ENCODE results near the gene SNHG17. TPM values are rescaled to one million over a fixed set of nuclear protein-coding genes. Genes with fewer than 3 reads are reported as not detected.
A peak's percentile ranks its signal among the peaks of the same experiment; 100 is the strongest.
"Not testable (repeated sequence)": the region's sequence is repeated elsewhere in the genome, so short reads cannot be mapped to it uniquely, and the experiment has no call there.

Gene SNHG17
- total RNA-seq, 4 donors from 2014 or later = 16.4 to 60.9 (median 34.3) TPM

- DNase-seq (ENCODE audit: low spot score in 2 of 2) = no peak
- no peak overlapping the region for H3K4me3 ChIP-seq
- peaks cover 0 to 15% (median 0%) of the 10 kb centered on the region in 3 donors for H3K36me3 ChIP-seq
- no peak overlapping the region for H3K27ac ChIP-seq
- 76 to 78% methylated on average over 6 of the region's 6 CpGs for WGBS, 2 donors
- H3K9me3 ChIP-seq = no peaks in the 10 kb centered on the region
- no peaks in the 10 kb centered on the region for H3K27me3 ChIP-seq
- TF ChIP-seq EP300 (IDR thresholded peaks at IDR 0.05) (no peak), POLR2A (IDR thresholded peaks at IDR 0.05) (no peak), CTCF (IDR thresholded peaks at IDR 0.05) (no peak)
- peaks cover 0 to 14% (median 4%) of the 10 kb centered on the region in 4 donors for H3K4me1 ChIP-seq
Measured at GRCh38 chr20:38437796-38438195, 2.7 kb upstream of the SNHG17 start.

- WGBS, 2 donors = 67 to 71% methylated on average over 6 of the region's 6 CpGs
- no peak for DNase-seq (ENCODE audit: low spot score in 2 of 2)
- peaks cover 0 to 11% (median 0%) of the 10 kb centered on the region in 4 donors for H3K9me3 ChIP-seq
- peak overlapping the region in 1 of 4 donors; percentile 58 for H3K4me3 ChIP-seq
- TF ChIP-seq POLR2A (IDR thresholded peaks at IDR 0.05) = no peak
- no peak for TF ChIP-seq EP300 (IDR thresholded peaks at IDR 0.05)
- no peak for TF ChIP-seq CTCF (IDR thresholded peaks at IDR 0.05)
- H3K27me3 ChIP-seq = no peaks in the 10 kb centered on the region
- H3K4me1 ChIP-seq = peaks cover 0 to 18% (median 4%) of the 10 kb centered on the region in 4 donors
- peaks cover 0 to 37% (median 0%) of the 10 kb centered on the region in 3 donors for H3K36me3 ChIP-seq
- H3K27ac ChIP-seq = peak overlapping the region in 1 of 4 donors; percentile 71
Measured at GRCh38 chr20:38435555-38435939, 419 bp upstream of the SNHG17 start.

- TF ChIP-seq CTCF (IDR thresholded peaks at IDR 0.05) (no peak), POLR2A (IDR thresholded peaks at IDR 0.05) (no peak), EP300 (IDR thresholded peaks at IDR 0.05) (no peak)
- Histone ChIP-seq H3K9me3 (peaks cover 0 to 11% (median 0%) of the 10 kb centered on the region in 4 donors), H3K36me3 (peaks cover 0 to 49% (median 3%) of the 10 kb centered on the region in 3 donors), H3K4me3 (peak overlapping the region; percentile 54 to 71 (median 64)), H3K27me3 (no peaks in the 10 kb centered on the region), H3K4me1 (peaks cover 0 to 18% (median 4%) of the 10 kb centered on the region in 4 donors), H3K27ac (peak overlapping the region; percentile 57 to 83 (median 76))
- 2 to 9% methylated on average over 15 to 16 of the region's 16 CpGs for WGBS, 2 donors
- no peak for DNase-seq (ENCODE audit: low spot score in 2 of 2)
Measured at GRCh38 chr20:38434301-38434741, 807 bp downstream of the SNHG17 start.

GRCh38 chr20:38433304-38433972, 1.7 kb downstream of the SNHG17 start:
- H3K36me3 ChIP-seq = peaks cover under 1 to 58% (median 3%) of the 10 kb centered on the region in 3 donors
- H3K4me3 ChIP-seq = peak overlapping the region in 3 of 4 donors; percentile 54 to 71 (median 69)
- H3K27me3 ChIP-seq = no peaks in the 10 kb centered on the region
- no peak for DNase-seq (ENCODE audit: low spot score in 2 of 2)
- H3K4me1 ChIP-seq = peaks cover 0 to 18% (median 4%) of the 10 kb centered on the region in 4 donors
- TF ChIP-seq CTCF (IDR thresholded peaks at IDR 0.05) (no peak), POLR2A (IDR thresholded peaks at IDR 0.05) (no peak)
- WGBS, 2 donors = 88 to 93% methylated on average over 9 of the region's 9 CpGs
- no peak overlapping the region for H3K27ac ChIP-seq
- peaks cover 0 to 11% (median 0%) of the 10 kb centered on the region in 4 donors for H3K9me3 ChIP-seq

- H3K4me1 ChIP-seq = peaks cover 0 to 18% (median 4%) of the 10 kb centered on the region in 4 donors
- not testable (repeated sequence) for H3K27ac ChIP-seq; H3K4me3 ChIP-seq; H3K27me3 ChIP-seq; DNase-seq (ENCODE audit: low spot score in 2 of 2)
- H3K36me3 ChIP-seq = peaks cover 3 to 64% (median 5%) of the 10 kb centered on the region in 3 donors
- 95% methylated on average over 5 of the region's 5 CpGs for WGBS, 2 donors
- H3K9me3 ChIP-seq = peaks cover 0 to 11% (median 0%) of the 10 kb centered on the region in 4 donors
Measured at GRCh38 chr20:38432870-38433269, 2.3 kb downstream of the SNHG17 start.
